RPMI8226 (cell line): ENCODE data around the gene CLMN.

Experiments used
- DNase-seq: peaks from one replicate; pipeline ENCODE4 v3.0.0-alpha.2; 2015

The CLMN gene

DNA sequence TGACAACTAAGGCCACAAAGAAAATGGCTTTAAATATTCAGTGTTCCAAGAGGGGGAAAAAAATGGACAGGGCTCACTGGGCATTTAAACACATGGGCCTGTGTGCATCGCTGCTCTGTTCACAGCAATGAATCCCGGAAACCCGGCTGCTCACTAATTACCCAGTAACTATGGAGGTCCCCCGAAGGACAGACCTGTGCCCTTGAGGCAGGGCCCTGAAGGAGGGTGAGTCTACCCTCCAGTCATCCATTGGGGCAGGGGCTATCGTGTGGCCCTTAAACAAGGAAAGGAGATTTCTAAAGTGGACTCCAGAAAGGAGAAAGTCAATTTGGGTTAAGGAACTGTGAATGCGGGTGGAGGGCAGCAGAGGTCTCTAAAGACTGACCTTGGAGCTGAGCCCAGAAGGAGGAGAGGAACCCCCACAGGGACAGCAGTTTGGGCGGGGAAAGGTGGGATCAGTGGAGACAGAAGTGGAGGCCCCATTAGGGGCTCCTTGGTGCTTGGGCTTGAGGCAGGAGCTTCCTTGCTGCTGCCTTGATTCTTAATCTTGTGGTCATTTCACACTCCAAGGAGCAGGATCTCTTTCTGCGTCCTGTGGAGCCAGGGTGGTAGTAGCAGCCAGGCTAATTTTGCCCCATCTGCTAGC is 1.4 kb upstream of the CLMN start:
- DNase-seq: no peak

DNA sequence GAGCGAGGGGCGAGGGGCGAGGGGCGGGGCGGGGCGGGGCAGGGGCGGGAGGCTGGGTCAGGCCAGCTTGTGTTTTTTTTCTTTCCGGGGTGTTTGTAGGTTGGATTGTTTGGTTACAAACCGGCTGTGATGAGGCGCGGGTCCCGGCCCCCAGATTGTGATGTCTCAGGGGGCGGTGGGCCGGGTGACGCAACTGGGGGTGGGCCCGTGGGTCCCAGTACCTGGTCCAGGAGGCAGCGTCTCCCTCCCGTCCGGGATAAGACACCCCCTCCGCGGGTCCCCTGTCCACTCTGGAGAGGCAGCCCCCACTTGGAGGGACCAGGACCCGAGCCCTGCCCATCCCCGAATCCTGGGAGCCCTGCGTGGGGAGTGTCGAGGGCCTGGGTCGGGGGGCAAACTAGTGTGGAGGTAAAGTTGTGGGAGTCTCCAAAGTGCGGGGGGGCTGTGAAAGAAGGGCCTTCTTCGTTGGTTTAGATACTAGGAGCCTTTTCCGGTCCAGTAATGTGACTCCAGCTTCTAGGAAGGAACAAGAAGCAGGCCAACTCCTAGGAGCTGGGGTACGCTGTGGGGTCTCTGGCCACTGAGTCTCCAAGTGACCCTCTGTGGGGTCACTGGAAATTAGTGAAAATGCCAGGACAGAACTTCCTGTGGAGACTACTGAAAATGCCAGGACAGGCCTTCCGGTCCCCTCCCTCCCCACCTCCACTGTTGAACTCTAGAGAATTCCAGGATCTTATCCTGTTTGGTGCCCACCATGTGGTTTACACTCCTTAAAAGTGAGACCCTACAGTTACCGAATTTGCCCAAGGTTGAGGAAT is 579 bp upstream of the CLMN start:
- no peak for DNase-seq

DNA sequence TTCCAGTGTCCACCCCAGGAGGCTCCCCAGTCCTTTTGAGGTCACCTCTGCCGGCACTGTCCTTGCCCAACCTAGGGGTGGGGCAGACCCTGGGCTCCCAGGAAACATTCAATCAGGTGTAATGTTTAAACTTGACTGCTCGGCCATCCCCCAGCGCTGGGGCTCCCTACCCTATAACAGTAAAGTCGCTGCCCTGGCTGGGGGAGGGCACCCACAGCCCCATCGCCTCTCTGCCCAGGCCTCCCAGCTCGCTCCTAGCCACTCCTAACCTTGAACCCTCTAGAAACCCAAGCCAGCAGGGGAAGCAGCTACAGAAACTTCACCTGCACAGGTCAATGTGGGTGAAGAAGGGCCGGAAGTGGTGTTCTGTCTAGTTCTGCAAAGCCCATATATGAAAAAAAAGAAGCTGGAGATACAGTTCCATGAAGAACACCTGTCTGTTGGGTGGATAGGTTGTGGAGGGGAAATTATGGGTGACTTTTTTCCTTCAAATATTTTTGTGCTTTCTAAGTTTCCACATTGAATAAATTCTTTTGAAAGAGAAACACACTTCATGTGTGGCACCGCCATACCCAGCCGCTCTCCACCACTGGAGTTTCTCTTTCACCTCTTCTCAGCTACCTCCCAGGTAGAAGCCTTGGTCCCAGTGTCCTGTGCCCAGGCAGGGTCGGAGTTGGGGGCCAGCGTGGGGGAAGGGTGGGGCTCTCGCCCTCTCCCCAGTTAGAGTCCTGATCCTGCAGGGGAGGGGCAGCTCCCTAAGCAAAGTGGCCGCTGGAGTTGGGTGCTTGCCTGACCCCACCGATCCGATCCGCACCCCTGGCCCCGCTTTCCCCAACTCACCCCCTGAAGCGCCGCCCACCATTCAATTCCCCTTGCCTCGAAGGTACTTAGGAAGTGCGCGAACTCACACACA is 1.1 kb downstream of the CLMN start:
- peak; percentile 40 for DNase-seq

DNA sequence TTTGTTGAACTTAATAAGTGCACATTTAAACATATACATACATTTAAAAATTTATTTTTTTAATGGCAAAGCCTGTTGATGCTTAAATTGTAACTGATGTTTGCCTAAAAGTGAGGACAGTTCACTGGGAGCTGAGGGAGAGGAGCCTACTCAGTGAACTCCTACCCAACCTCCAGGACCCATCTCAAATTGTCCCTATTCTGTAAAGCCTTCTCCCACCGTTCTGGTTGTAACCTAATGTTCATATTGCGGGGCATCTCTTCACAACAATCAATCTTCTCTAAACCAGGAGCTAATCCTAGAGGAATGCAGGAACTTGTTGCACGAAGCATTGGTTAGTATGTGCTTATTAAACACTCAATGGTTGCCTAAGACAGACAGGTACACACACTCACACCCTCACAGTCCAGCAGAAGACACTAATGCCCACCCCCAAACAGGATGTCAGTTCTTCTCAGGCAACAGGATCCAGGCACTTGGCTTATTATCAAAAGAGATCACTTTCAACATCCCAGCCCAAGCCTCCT is 1.8 kb downstream of the CLMN start:
- no peak for DNase-seq

DNA sequence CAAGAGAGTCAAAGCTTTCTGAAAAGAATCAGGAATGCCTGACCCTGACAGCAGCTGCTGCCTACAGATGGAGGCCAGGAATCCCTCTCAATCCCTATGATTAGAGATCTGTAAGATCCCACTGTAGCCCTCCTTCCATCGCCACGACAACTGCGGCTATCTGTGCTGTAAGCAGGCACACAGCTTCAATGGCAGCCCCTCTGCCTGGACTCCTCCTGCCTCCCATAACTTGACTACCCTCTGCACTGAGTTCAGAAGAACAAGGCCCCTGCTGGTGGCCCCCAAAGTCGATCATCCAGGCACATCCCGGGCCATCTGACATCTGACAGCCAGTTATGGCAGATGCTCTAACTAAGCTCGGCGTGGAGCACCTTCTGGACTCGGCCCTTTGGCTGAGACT is 2.9 kb downstream of the CLMN start:
- DNase-seq: no peak

DNA sequence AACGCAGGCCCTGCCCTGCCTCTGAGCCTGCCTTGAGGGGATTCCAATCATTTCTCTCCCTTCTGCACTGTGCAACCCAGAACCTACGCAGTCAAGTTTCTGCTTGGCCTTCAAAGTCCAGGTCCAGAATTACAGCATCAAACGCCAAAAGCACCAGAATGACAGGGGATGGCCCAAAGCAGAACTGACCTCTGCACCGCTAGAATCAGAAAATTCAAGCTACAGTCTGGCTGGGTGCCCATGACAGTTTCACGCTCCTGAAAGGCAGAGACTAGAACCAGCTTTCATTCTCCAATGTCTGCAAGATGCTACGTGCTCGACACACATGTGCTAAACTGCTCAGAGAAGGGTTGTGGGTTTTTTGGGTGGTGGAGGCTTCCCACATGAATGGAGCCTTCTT is 4.1 kb downstream of the CLMN start:
- DNase-seq: peak; percentile 25

DNA sequence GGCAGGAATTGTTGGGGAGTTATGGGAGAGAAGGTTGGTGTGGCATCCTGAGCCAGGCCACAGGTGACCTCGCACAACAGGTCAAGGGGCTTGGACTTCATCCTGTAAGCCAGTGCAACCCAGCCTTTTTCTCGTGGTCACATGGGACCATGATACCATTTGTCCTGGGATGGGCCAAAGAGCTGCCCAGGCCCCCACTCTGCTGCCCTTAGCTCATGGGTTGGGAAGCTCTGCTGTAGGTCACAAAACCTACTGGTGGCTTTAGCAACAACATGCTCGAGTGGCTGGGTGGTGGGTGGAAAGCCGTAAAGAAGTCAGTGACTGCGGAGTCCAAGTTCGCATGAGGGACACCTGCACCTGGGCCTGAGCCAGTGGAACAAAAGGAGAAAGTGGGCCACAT is 4.6 kb downstream of the CLMN start:
- no peak for DNase-seq

DNA sequence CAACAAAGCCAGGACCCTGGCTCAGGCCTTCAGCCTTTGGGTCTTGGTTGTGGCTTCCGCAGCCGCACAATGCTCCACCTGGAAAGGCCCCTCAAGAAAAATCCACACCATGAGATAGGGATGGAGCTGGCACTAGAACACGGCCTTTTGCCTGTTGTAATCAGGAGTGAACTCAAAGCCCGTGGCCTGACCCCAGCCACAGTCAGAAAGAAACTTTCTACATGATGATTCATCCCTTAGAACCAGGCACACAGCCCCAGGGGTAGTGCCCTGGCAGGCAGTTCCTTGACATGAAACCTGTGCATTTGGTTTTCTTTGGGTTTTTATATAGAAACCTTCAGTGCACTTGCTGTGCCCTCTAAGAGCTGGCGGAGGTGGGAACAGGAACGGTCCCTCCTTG is 5.1 kb downstream of the CLMN start:
- peak; percentile 43 for DNase-seq

DNA sequence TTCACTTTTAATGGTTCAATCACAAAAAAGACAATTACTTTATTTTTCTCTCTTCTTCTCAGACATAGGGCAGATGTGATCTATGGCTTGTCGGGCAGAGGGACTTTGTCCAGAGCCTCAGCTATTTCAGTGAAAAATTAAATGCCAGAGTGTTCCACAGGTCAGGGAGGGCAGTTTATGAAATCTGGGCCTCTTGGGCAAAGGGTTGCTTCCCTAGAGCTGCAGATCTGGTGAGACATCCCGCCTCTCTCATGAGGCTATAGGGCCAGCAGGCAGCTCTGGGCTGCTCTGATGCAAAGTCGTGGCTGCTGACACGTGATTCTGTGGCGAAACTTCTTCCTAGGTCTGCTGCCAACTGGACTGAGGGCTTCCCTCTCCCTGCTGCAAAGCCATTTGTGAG is 6.0 kb downstream of the CLMN start:
- DNase-seq: peak; percentile 63

DNA sequence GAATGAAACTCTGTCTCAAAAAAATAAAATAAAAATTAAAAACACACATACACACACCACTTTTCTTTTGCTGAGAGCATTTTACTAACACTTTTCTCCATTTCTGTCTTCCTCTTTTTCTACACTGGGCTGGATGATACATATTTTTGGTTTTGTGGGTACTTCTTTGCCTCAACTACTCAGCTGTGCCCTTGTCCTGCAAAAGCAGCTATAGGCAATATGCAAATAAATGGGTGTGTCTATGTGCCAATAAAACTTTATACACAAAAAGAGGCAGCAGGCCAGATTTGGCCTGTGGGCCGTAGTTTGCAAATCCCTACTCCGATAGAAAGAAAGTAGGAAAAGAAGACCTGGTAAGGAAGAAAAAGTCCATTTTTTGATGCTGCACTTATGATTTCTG is 6.5 kb downstream of the CLMN start:
- no peak for DNase-seq

DNA sequence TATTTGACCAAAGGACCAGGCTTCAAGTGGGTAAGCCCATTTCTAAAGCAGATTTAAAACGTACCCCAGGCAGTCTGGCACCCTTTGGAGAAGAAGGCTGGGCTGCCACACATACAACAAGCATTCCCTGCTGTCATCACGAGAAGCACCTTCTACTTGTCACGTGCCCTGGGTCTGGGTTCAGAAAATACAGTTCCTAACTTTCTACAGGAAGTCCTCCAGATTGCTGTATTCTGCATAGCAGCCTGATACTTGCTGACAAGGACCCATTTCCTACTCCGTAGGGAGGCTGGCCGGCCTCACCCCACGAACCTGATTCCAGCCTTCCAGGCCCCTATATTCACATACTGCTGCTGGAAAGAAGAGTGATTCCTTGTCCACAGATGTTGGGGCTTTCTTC is 7.4 kb downstream of the CLMN start:
- DNase-seq: no peak

DNA sequence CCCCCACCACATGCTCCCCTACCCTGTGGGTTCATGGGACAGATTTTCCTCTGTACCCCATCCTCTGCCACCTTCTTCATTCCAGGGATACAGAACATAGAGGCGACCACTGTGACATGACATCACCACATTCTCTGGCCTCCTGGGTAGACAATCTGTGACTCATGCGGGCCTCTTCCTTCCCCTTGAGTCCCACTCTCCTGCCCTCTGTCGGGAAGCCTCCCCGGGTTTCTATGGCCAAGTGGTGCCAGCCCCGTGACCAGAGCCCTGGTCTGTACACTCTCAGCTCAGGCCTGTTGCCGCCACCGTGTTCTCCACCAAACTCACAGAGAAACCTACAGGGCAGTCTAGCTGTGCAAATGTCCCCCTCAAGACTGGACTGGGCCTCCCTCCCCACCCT is 8.0 kb downstream of the CLMN start:
- no peak for DNase-seq

DNA sequence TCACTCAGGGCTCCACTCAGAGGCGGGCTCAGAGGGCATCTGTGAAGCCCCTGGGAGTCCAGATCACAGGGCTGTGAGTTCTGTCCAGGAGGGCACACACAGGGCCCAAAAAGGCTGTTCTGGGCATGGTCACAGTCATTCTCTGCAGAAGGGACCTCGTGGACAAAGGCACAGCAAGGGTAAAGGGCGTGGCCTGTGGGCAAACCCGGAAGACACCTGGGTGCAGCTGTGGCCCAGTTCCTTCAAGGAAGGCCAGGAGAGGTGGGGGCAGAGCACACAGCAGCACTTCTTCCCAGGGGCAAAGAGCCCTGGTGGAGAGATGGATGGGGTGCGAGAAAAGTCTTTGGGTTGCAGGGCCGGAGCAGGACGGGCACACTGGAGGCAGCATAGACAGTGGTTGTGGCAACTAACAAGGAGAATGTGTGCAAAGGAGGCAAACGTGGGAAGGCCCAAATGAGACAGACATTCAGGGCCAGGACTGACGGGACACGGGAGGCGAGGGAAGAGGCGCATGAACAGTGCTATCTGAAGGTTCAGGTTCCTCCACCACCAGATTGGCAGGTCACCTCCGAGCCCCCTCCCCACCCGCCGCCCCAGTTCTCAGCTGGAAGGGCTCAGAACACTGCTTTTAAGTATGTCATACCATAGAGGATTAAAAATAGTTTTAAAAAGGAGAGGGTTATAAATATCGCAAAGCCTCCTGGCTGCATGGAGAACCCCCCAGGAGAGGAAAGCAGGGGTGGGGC is 8.9 kb downstream of the CLMN start:
- DNase-seq: no peak

DNA sequence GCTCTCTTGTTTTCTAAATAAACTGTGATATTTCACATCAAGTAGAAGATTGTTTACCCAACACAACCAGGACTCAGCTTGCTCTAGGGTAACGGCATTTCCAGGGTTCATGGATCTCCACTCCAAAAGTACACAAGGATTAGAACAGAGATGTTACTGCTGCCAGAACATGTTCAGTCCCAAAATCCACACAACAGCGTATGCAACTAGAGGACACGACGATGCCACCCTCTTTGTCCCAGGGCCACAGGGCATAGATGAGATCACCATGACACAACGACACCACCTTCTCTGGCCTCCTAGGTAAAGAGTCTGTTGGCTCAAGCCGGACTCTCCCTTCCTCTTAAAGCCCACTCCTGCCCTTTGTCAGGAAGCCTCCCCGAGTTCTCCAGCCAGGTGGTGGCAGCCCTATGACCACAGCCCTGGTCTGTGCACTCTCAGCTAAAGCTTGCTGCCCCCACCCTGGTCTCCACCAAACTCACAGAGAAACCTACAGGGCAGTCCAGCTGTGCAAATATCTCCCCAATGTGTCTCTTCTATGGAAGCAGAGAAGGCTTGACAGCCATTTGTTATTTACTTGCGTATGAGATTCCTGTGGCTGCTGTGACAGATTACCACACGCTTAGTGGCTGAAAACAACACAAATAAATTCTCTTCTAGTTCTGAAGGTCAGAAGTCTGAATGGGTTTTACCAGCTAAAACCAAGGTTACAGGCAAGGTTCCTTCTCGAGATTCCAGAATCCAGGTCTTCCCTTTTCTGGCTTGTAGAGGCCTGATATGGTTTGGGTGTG is 10.3 kb downstream of the CLMN start:
- DNase-seq: no peak

DNA sequence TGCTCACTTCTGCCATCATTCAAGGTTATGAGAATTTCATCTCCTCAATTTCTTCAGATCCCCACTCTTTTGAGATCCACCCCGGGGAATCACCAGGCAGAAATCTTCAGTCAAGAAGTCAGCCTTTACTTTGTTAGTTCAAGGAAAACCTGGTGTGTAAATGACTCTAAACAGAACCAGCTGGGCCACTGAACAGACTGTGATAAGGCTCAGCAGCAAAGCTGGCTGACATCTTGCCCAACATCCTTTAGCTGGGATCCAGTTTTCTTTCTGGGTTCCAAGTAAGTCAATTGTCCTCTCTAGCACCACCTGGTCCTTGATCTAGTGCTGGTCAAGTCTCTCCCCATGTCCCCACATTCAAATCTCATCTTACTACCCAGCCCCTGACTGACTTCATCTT is 11.6 kb downstream of the CLMN start:
- no peak for DNase-seq

DNA sequence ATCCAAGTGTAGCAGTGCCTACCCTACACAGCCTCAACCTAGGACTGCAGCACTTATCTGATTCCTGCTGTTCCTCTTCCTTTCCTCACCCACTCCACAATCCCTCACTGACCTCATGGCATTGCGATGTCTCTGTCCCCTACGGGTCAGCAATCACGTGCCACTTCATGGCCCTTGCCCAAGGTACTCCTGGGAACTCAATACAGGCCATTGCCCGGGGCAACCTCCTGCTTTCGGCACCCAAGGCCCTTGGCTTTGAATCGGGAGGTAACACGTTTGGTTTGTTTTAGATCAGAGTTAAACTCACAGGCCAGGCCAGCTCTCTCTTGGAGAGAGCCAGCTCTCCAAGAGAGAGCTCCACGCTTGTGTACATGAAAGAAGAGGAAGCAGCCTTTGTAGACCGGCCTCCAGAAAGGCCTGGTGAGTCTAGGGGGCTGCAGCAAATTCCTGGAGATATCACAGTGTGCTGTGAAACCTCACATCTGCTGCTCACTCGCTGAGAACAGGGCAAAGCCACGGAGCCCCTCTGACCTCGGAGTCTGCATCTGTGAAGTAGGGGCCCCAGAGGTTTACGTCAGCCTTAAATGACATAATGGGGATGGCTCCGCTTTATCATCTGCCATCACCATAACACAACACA is 12.2 kb downstream of the CLMN start:
- no peak for DNase-seq

DNA sequence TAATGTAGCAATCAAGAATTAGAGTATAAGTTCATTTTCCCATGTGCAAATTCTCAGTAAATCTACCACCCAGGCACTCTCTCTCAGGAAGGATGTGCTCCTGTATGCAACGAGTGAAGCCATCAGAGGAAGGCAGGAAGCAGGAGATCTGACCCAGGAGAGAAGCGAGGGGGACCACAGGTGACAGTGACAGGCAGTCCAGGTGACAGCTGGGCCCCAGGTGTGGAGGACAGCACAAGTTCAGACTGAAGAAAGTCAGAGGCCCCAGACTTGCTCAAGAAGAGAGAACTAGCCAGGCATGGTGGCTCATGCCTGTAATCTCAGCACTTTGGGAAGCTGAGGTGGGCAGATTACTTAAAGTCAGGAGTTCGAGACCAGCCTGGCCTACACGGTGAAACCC is 13.8 kb downstream of the CLMN start:
- DNase-seq: no peak

DNA sequence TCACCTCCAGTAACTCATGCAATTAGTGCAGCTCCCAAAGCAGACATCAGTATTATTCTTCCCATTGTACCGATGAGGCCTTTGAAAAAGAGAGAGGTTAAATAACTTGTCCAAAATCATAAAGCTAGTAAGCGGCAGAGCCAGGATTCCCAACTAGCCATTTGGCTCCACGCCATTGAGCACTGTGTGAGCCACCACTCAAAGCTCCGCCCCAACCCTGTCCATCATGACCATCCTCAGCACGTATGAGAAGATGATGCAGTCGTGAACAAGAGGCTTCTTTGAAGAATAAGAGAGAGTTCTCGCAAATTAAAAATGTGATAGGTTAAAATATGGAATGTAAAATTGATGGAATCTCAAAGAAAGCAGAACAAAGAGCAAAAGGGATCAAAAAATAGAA is 14.6 kb downstream of the CLMN start:
- DNase-seq: no peak

DNA sequence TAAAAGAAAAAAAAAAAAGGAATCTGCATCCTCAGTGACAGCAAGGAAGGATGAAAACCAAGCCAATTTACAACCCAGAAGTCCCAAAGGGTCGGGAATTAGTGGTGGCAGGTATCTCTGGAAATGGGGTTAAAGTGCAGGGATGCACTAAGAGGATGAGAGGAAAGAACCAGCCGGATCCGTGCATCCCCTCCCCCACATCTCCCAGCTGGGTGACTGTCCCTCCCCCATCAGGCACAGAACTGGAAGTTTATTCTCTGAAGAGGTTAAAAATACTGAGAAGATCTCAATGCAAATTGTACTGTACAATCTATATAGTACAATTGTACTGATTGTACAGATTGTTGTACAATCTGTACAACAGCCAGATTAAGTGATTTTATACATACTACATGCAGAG is 15.4 kb downstream of the CLMN start:
- no peak for DNase-seq

DNA sequence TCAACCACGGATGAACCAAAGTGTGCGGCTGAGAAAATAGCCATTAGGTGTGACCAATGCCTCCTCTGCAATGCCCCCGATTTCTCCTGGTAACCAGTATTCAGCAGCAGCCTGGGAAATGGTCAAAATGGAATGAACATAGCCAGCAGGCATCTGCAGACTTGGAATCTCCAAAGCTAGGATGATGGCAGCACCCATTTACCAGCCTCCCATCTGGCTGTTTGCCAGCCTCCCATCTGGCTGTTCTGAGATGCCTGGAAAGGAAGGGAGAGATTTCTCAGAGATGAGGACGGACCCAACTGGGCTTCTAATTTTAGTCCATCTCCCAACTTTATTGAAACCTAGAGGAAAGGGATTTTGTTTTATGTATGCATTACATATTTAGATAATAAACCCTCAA is 16.2 kb downstream of the CLMN start:
- DNase-seq: no peak
